ENCODE data around the gene MICAL2.

The MICAL2 gene

DNA sequence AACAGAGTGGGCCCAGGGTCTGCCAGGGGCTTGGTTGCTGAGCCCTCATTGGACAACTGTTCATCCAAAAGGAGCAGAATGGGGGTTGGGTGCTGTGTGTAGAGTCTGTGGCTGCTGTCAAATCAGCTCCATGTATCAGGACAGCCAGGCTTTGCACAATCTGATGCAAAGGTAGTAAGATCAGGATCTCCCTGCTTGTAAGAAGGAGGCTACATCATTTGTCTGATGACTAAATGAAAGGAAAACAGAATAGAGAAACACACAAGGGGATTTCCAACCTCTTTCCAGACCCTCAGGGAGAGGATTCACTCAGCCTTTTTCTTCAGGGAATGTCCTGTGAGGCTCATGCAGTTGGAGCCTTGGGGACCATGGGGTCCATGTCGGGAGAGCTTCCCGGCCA lies 7.2 kb downstream of the MICAL2 start:
- DNase-seq: no peak

DNA sequence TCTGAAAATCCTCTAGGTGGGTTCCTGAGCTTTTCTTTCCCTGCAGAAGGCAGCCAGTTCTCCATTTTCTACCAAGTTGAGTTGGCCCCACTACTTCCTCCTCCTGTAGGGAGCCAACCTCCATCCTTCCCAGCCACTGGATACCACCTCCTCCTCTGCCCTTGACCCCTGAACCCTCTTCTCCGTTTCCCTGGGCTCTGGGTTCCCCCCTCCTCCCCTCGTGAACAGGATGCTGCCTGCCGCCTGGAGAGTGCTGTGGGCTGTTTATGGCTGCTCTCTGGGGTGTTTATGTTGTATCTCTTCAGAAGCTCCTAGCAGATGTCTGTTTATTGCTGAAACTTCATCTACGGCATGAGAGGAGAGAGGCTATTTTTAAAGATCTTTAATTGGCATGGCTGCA lies 8.6 kb downstream of the MICAL2 start:
- peak in 1 of 2 donors; percentile 10 for DNase-seq

DNA sequence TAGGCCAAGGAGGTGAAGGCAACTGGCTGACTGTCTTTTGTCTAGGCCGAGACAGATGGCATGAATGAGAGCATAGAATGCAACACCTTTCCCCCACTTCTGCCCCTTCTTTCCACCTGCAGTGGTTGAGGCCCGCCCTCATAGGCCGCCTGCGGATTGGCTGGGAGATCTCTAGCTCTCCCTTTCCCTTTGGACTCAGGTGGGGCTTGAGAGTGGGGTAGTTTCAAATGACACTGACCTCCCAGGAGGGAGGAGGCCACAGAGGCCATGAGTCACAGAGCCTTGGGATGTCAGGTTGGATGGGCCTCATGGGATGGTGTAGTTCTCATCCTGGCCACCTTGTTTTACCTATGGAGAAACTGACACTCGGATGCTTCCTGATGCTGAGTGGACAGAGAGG lies 9.1 kb downstream of the MICAL2 start:
- no peak for DNase-seq

DNA sequence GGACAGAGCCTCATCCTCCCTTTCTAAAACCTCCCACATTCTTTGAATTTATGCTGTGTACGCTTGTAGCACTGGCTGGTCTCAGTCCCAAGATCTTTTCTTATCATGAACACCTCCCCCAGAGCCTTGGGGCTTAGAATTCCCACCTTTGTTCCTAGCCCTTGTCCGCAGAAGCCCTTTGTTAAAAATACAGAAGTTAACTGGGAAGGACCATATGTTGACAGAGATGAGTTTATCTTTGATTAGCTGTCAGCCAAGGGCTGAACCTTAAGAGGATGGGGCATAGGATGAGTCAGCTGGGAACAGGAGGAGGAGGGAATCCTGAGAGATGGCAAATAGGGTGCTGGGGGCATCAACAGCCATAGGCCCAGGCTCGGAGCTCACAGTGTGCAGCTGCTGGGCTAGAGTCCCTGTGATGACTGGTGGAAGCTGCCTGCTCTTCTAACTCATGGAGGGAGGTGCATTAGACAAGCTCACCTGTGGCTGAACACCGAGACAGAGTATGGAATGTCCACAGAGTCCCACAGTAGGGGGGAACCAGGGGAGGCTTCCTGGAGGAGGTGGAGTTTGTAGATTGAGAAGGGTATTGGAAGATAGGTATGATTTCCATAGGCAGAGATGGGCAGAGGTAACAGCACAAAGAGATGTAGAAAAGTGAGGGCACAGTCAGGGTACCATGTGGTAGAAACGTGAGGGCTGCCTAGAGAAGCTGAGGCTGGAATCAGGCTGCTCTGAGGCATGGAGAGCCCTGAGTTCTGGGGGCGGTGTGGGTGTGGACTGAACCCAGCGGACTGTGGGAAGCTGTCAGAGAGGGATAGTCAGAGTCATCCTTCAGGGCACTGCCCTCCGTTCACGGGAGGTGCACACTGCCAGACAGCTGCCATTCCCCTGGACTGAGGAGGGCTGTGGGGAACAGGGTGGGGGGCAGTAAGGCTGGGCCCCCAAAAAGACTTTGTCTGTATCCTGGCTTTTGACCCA lies 9.9 kb downstream of the MICAL2 start:
- no peak for DNase-seq

DNA sequence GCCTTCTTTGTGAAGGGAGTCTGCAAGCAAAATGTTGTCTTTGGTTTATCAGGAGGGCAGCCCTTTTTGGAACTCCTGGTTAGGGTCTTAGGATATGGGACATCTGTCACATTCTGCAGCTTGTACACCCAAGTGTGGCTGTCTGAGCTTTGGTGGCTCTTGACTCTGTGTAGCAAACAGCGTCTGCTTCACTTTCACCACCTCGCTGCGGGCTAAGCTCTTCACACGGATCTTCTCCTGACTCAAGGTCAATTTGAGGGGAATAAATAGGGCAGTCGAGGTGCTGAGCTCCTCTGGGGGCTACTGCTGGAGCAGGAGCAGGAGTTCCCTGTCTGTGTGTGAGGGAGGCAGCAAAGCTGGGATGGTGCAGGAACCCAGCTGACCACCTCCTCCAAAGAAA lies 10.6 kb downstream of the MICAL2 start:
- DNase-seq: no peak

DNA sequence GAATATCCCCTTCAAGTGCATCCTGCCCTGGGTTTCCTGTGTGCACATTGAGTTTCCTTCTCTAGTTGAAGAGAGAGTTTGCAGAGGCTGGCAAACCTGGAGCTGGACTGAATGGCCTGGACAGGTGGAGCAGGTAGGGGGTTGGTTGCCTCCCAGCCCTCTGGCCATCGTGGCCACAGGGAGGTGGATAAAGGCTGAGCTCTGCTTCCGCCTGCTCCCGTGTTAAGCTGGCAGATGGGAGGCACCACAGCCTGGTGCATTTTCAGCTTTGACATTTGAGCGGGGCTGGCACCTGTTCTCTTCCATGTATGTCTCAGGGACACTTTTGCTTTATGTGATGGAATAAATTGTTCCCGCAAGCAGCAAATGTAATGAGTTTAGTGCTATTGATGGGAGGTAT lies 11.1 kb downstream of the MICAL2 start:
- DNase-seq: no peak

DNA sequence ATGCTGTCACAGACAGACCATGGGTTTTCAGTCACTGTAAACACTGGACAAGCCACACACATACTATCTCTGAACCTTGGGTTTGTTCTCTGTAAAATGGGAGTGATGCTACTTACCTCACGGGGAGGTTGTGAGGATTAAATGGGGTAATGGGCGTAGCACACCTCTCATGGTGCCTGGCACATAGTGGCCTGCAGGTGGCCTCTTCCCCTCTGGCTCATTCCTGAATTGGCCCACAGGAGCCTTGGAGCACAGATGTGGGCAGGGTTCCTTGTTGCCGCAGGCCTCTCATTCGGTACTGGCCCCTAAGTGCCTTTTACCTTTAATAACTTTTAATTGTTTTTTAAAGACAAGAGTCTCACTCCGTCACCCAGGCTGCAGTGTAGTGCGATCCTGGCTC lies 11.7 kb downstream of the MICAL2 start:
- no peak for DNase-seq

DNA sequence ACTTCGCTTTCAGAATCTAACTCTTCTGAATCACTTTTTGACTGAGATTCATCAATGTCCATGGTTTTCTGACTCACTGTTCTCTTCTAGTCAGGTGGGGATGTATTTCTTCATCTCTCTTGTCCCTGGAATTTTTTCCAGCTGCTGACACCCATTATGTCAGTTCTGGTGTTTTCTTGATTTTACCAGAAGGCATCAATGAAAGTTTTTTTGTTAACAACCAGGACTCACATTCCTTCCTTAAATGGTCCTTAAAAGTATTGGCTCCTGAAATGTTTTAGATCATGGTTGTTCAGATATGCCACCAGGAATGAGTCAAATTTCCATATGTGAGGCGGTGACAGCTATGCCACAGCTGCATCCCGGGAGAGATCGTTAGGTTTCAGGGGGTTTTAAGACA lies 12.9 kb downstream of the MICAL2 start:
- no peak for DNase-seq

DNA sequence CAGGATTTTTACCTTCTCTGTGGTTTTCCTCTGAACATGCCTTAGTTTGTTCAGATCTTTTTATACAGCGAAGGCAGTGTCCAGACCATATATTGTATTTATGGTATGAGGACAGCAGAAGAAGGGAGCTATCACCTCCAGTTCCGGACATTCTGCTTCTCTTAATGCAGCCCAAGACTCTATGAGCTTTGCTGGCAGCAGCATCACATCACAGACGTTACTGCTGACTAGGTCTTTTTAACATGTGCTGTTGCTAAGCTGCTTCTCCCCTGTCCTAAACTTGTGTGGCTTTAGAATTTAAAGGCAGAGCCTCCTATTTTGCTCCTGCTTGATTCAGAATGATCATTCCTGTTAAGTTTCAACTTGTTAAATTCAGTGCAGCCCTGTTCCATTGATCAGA lies 13.4 kb downstream of the MICAL2 start:
- DNase-seq: no peak

DNA sequence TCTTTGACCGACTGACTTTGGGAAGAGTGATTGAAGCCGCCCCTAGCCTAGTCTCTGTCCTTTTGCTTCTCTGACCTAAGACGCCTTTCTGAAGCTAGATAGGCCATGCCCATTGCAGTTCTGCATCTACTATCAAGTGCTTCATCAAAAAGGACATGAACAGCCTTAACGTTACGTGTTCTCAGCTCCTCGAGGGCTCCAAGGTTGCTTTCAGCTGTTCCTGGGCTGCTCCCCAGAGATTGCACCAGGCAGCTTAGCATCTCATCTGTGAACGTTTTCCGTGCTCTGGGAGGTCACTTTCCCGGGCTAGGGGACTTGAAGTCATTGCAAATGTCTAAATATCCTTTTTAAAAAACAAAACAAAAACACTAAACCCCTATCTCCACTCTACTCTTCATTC lies 13.9 kb downstream of the MICAL2 start:
- no peak for DNase-seq

DNA sequence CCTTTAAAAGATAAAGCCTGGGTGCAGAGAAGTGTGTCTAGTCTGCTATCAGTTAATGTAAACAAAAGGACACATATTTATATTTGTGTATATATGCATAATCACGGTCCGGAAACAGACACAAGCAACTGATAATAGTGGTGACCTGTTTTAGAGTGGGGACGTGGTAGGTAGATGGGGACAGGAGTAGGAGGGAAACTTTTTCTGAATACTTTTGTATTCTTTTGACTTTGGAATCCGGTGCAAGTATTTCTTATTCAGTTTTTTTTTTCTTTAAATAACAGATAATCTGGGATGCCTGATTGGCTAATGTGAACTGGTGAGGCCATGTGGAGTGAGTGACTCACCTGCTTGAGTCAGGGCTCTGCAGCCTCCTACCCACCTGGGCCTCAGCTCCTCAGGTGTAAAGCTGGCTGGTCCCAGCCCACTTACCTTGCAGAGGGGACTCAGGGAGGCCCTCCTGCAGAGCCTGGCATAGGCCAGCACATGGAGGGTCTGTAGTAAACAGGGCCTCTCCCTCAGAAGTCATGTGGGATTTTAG lies 15.3 kb downstream of the MICAL2 start:
- DNase-seq: no peak

DNA sequence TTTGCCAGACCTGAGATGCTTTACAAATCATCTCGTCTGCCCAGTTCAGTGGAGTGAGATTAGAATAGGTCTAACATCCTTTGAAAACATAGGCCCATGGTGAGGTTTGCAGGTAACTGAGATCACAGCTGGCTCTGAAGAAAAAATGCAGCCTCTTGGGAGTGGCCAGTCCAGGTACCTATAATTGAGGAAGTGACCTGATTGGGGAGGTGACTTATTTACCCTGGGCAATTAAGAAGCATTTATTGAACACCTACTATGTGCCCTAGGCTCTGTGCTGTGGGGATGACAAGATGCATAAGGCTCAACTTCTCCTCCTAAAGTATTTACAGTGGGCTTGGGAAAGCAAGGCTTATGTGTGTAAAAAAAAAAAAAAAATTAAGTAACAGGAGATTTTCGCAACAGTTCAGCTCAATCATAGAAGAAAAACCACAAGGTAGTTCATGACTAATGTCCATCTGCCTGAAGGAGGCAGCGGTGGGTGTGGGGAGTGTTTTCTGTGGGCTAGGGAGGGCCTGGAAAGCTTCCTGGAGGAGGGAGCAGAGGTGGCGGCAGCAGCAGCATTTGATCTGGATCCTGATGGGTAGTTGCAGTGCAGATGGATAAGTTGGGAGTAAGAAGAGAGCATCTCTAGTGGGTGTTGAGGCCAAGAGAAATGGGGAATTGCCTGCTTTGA lies 16.1 kb downstream of the MICAL2 start:
- DNase-seq: peak in 1 of 2 donors; percentile 12

DNA sequence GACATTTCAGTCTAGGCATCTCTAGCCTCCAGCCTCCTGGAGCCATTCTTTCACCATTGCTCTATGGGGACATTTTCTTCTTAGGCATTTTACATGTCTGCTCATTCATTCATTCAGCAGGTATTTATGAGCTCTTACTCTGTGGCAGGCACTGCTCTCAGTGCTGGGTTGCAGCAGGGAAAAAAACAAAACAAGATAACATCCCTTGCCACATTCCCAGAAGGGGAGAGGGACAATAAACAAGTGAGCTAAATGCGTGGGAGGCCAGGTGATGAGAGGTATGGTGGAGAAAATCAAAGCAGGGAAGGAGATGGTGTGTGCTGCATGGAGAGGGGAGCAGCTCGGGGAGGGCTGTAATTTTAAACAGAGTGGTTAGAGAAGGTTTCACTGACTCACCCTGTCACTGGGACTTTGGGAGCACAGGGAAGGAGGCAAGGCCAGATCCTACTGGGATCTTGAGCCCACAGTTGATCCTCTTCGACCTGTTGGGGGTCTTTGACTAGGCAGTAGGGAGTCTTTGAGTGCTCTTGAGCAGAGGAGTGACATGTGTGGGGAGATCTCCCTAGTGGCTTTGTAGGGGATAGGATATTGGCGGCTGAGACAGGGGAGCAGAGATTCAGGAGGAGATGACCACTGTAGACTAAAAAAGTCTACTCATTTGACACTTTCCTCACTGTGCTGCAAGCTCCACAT lies 17.0 kb downstream of the MICAL2 start:
- no peak for DNase-seq

DNA sequence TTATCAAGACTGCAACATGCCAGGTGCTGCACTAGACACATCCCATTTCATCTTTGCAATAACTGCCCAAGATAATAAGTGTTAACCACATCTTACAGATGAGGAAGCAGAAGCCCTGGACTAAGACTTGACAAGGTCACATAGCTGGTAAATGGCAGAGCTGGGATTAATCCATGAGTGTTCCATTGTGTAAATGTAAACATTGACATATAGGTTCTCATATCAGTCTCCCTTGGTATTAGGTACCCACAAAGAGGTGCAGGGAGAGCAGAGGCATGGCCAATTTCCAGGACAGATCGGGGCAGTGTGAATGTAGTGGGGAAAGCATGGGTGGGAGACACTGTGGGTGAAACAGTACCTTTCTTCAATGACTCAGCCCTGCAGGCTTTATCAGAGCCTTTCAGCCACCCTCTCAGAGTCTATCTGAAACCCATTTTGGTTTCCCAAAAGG lies 17.9 kb downstream of the MICAL2 start:
- no peak for DNase-seq

DNA sequence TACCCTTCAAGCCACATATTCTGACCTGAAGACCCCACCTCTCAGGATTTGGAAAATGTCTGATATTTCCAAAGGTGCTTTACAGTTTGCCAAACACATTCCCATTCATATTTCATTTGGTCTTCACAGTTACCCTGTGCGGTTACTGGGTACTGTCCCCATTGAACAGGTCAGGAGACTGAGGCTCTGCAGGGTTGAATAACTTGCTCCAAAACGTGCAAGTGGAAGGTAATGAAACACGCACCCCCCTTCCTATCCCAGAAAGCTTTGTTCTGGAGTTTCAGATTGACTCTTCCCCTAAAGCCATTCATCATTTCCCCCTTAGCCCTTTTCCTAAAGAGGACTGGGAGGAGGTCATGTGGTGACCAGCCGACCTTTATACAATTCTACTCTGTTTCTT lies 18.8 kb downstream of the MICAL2 start:
- no peak for DNase-seq

DNA sequence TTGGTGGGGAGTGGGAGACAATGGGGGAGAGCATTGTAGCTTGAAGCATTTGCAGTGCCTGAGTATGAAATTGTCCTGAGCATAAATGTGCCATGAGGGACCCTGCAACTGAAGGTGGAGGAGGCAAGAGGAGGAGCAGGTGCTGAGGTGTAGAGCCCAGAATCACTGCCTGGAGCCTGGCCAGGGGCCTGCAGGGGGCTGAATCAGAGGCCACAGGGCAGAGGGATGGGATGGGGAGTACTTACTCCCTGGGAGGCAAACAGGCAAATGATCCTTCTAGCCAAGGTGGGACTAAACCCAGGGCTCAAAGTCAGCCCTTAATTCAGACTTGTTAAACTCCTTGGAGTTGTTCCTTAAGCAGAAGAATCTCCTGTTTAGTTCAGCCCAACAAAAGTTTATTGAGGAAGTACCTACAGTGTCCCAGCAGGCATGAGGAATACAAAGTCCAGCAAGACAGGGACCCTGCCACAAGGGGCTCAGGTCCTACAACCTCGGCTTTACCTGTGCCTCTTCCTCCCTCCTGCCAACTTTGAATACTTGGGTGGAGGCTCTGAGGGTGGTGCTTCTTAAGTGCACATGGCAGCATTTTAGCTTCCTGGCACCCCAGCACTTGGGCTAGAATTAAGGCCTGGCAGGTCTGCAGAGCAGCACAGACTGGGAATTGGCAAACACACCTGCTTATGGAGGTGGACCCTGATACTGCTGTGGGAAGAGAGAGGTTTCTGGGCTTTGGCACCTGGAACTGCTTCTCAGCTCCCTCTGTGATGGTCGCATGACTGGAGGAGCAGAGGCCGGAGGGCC lies 20.0 kb downstream of the MICAL2 start:
- no peak for DNase-seq

DNA sequence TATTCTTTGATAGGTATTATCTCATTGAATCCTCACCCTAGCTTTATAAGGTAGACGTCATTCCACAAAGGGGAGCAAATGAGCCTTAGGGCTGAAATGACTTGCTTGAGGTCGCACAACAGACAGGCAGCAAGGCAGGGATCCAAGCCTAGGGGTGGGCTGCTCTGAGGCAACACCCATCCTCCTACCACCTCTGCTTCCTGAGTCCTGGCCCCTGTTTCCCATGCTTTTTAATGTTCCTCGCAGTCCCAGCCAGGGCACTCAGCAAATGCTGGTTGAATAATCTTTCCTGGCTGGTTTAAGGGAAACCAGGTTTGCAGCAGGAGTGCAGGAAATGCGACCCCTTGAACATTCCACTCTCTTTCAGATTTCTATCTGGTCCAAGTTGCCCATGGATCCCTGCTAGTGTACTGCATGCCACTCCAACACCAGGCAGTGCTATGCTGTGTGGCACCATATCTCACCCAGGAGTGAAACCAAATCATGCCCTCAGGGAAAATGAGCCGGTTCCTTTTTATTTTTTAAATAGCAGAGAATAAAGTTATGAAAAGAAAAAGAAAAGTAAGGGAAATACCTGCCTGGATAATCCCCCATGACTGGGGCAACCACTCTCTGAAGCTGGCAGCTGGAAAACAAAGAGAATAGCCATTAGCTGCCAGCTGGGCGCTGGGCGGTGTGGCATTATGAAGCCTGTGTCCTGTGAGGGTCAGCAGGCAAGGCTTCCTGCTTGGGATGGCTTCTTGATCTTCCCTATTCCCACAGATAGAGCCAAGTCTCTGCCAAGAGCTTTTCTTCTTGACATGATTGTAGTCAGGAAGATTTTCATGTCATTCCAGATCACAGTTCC lies 21.8 kb downstream of the MICAL2 start:
- no peak for DNase-seq

DNA sequence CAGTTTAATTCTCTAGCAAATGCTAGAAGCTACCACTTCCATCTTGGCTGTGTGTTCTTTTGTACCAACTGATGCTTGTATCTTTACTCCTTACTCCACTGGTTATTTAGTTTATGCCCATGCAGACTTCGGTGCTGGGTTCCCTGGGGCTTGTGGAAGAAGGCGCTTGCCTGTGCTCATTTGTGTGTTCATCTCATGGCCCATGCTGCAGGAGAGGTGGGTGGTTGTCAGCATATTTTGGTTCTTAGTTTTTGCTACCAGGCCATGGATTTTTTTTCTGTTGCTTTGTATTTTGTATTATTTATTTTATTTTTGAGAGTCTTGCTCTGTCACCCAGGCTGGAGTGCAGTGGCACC lies 22.4 kb downstream of the MICAL2 start:
- DNase-seq: no peak

DNA sequence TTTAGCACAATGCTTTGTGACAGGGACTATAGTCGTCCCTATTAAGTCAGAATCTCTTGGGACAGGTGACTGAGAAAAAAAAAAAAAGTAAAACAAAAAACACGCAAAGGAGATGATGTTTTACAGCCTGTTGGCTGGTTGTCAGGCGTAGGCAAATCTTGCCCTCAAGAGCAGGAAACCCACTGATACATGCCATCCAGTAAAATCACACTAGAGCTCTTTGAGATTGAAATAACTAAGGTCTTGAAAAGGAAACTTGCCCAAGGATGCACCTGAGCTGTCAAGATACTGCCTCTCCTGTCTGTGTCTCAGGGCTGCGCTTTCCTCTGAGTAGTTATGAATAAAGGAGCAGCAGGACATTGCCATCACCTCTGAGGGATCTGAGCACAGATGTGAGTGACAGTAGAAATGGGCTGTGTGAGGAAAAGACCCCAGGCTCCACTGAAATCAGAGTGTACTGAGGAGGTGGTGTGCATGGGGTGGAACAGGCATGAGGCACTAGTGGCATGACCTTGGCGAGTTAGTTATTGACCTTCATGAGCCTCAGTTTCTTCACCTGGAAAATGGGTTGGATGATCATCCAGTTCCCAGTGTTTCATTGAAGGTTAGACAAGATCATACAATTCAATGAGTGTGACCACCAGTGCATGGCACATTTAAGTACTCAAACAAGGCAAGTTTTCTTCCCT lies 23.3 kb downstream of the MICAL2 start:
- no peak for DNase-seq

DNA sequence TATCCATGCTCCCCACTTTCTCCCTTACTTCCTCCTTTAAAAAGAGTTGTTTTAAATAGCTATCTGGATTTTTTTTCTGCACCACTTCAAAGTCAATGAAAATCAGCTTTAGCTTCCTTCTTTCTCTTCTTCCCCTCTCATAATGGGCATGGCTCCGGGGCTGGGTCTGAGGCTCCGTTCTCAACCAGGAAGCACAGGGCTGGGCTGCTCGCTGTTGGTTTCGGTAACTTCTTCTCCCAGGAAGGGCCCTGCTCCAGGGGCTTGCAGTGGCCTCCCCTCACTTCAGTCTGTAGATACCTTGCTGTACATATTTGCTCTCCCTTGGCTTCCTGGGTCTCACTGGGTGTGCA lies 23.8 kb downstream of the MICAL2 start:
- DNase-seq: peak in 1 of 2 donors; percentile 43

DNA sequence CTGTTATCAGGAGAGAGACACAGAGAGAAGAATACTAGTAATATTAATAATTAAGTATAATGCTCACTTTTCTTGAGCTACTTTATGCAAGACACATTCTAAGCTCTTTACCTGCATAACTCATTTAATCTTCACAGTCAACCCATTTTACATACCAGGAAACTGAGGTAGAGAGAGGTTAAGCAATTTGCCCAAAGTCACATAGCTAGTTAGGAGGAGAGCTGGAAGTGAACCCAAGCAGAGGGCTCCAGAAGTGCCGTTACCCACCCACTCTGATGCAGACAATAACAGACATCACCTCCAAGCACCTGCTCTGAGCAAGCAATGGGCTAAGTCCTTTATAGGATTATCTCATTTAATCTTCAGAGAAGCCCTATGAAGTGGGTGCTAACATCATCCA lies 24.8 kb downstream of the MICAL2 start:
- no peak for DNase-seq

All from bone marrow (tissue), 2 donors.